Measurements from ENCODE around the gene MAPKAPK5.
"Not testable (repeated sequence)": the region's sequence is repeated elsewhere in the genome, so short reads cannot be mapped to it uniquely, and the experiment has no call there.

MAPKAPK5 gene, protein sequence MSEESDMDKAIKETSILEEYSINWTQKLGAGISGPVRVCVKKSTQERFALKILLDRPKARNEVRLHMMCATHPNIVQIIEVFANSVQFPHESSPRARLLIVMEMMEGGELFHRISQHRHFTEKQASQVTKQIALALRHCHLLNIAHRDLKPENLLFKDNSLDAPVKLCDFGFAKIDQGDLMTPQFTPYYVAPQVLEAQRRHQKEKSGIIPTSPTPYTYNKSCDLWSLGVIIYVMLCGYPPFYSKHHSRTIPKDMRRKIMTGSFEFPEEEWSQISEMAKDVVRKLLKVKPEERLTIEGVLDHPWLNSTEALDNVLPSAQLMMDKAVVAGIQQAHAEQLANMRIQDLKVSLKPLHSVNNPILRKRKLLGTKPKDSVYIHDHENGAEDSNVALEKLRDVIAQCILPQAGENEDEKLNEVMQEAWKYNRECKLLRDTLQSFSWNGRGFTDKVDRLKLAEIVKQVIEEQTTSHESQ

DNA sequence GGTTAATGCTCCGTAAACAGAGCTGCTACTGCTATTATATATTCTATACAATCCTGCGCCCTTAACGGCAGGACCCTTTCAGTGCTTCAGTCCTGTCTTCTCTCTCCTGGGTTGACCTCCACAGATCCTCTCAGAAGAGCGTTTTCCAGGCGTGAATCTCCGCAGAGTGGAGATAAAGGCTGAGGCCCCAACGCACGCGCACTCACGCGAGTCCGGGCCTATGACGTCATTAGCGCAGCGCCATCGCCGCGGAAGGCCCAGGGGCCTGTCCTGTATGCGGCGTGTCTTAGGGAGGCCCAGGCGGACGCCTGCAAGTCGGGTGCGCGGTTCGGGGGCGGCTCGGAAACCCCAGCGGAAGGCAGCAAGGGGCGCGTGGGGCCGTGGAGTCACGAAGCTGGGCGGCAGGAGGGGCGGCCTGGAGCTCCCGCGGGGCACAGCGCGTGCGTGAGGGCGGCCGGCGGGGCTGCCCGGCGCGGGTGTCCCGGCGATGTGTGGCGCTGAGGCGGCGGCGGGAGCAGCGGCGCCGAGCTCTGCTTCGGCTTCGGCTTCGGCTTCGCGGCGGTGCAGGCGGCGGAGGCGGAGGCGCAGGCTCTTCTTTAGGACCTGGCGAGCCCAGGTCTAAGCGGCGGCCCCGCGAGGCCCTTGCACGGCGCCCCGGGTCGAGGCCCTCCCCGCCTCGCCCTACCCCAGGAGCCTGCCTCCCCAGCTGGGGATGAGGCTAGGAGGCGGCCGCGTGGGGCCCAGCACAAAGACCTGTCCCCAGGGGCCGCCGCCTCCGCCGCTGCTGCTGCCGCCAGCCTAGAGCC is at the start of gene MAPKAPK5:
TSS of gene MAPKAPK5 (plus strand) at position 479 of the 806 bp plus-strand sequence. CDS start 506 bp downstream, outside the sequence.
- DNase-seq (ENCODE audit: low read depth, low spot score): peak; percentile 97

DNA sequence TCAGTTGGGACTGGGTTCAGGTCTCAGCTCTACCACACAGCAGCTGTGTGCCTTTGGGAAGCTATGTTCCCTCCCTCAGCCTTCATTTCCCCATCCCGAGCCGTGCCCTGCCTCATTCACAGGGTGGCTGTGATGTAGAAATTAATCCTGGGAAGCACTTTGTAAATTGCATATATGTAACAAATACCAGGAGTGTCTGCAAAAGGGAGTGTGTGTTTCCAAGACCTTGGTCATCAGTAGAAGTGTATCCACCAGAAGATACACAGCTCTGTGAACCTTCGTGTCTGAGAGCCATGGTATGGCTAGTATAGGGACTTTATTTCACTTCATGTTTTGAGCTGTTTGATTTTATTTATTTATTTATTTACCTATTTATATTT is 49.2 kb upstream of the MAPKAPK5 start:
- DNase-seq (ENCODE audit: low read depth, low spot score): no peak

DNA sequence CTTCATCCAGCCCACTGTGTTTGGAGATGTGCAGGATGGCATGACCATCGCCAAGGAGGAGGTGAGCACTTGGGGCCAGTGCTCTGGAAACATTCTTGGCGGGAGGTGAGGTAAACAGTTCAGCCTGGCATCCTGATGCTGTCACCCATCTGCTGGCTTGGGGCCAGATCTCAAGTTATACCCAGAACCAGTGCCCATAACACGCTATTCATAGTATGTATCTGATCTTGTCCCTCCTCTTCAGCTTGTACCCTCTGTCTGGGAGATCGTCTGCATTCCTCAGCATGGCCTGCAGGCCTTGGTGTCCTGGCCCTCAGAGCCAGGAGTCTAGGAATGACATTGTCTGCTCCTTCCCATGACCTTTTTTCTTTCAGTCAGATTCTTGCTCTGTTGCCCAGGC is 43.8 kb upstream of the MAPKAPK5 start:
- DNase-seq (ENCODE audit: low read depth, low spot score): no peak

DNA sequence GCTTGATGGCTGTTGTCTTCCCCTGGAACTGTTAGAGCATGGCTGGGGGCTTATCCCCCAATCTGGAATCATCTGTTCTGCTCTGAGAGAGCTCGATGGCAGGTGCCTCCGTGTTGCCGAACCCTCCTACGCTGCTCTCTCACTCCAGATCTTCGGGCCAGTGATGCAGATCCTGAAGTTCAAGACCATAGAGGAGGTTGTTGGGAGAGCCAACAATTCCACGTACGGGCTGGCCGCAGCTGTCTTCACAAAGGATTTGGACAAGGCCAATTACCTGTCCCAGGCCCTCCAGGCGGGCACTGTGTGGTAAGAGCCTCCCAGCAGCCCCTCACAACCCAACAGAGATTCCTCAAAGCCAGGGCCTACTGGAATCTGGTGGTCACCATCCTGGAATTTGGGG is 42.3 kb upstream of the MAPKAPK5 start:
- no peak for DNase-seq (ENCODE audit: low read depth, low spot score)

DNA sequence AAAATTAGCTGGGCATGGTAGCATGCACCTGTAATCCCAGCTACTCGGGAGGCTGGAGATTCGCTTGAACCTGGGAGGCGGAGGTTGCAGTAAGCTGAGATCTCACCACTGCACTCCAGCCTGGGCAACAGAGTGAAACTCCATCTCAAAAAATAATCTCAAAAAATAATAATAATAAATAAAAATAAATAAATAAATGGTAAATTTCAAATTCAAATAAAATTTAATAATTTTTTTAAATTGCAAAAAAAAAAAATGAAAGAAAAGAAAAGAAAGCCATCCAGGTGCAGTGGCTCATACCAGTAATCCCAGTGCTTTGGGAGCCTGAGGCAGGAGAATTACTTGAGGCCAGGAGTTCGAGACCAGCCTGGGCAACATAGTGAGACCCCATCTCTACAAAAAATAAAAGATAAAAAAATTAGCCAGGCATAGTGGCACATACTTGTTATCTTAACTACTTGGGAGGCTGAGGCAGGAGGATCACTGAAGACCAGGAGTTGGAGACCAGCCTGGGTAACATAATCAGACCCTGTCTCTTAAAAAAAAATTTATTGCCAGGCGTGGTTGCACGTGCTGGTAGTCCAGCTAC is 38.9 kb upstream of the MAPKAPK5 start:
- no peak for DNase-seq (ENCODE audit: low read depth, low spot score)

DNA sequence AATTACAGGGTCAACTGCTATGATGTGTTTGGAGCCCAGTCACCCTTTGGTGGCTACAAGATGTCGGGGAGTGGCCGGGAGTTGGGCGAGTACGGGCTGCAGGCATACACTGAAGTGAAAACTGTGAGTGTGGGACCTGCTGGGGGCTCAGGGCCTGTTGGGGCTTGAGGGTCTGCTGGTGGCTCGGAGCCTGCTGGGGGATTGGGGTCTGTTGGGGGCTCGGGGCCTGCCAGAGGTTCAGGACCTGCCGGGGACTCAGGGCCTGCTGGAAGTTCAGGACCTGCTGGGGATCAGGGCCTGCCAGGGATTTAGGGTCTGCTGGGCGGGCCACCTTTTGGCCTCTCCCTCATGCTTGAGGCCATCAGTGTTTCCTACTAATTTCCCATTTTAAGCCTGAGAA is 38.2 kb upstream of the MAPKAPK5 start:
- DNase-seq (ENCODE audit: low read depth, low spot score): no peak

DNA sequence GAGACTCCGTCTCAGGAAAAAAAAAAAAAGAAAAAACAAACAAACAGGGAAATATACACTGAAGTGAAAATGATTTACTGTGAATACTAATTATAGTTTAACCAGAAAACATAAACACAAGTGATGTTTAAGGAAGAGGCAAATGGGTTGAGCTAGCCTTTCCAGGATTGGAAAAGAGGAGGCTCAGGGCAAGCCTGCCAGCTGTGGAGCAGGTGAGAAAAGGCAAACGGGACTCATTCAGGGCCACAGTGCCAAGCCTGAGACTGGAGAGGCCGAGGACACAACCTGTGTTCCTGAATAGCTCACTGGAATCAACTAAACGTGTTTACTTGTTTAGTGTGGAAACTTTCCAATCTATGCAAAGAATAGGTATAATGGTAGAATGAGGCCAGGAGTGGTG is 35.7 kb upstream of the MAPKAPK5 start:
- no peak for DNase-seq (ENCODE audit: low read depth, low spot score)

DNA sequence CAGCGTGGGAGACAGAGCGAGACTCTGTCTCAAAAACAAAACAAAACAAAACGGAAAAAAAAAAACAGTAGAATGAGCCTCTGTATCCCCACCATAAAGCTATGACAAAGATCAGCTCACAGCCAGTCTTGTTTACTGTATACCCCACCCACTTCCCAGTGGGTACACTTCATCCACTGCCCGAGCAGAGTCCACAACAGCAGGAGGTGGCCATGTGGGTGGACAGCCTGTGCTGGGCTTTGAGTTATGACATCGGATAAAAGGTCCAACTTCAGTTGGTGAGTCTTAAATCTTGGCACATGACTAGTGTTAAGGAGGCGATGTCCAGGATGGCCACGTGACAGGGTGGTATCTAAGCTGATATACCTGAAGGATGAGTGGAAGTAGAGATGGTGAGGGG is 34.8 kb upstream of the MAPKAPK5 start:
- no peak for DNase-seq (ENCODE audit: low read depth, low spot score)

DNA sequence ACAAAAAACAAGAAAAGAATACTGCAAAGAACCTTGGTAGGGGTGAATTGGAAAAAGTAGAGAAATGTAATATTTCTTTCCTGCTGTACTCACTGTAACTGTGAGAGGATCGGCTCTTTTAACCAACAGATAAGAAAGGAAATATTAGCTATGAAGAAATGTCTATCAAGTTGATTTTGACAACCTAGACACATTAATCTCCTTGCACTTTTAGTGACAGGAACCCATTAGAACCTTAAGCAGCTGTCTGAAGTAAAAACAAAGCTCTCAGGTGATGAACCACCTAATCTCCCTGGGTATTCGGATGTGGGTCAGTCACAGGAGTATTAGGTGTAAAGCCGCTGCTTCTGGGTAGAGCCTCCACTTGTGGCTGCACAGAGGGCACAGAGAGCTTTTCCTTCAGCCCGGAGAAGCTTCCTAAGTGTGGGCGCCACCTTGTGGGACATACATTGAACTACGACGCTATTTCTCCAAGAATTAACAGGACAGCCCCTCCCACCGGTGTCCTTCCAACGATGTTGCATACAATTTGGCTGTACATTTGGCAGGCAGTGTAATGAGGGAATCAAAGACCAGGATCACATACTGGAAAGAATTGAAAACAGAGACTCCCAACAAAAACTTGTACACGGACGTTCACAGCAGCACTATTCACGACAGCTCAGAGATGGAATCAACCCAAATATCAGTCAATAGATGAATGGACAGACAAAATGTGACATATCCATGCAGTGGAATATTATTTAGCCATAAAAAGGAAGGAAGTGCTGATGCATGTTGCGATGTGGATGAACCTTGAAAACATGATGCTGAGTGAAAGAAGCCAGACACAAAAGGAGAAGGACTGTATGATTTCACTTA is 28.9 kb upstream of the MAPKAPK5 start:
- DNase-seq (ENCODE audit: low read depth, low spot score): peak; percentile 82

DNA sequence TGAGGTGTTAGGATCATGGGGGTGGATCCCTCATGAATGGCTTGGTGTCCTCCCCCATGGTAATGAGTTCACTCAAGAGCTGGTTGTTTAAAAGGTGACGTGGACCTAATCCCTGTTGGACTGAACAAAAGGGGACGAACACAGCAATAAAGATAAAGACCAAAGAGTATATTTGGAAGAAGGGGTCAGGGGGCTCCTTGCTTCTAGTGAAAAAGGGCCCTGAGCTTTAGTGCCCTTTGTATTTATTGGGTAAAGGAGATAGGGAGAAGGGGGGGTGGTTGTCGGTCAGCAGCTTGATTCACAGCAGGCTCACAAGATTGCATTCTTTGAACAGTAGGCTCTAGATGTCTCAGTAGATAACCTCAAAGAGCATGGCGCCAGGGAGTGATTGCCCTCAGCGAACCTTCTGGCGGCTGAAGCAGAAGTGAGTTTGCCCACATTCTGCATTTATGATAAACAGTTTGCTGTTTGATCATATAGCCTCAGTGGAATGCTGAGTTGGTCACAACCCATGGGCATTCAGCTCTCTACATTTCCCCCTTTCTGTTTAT is 25.9 kb upstream of the MAPKAPK5 start:
- peak; percentile 14 for DNase-seq (ENCODE audit: low read depth, low spot score)

DNA sequence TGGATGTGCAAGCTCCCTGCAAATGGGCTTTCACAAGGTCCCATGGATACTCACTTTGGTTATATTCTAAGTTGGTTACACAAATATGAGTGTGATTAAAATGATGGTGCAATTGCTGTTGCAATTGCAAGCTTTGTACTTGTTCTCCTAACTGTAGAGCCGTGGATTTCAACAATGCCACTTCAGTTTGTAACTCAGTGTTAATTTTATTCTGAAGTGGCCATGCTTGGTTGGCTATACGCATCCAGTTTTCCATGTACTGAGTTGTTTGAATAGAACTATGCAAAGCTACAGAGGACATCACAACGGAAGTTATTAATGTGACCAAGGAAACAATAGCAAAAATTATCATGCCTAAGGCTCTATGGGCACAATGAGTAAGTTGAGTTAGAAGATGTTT is 25.1 kb upstream of the MAPKAPK5 start:
- not testable (repeated sequence) for DNase-seq (ENCODE audit: low read depth, low spot score)

DNA sequence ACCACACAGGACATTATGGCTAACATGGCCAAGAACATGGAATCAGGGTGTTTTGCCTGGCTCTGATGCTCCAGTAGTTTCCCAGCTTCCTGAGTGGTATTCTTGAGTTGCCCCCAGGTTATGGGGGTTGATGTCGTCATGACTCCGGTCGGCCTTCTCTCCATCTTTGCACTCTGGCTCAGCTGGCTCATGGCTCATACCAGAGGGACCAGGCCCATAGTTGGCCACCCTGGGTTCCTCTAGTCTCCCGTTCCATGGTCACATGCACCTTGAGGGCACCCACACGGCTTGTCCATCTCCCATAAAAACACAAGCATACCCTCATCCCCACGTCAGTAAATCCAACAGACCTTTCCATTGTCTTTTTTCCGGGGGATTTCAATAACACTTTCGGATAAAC is 23.7 kb upstream of the MAPKAPK5 start:
- no peak for DNase-seq (ENCODE audit: low read depth, low spot score)

DNA sequence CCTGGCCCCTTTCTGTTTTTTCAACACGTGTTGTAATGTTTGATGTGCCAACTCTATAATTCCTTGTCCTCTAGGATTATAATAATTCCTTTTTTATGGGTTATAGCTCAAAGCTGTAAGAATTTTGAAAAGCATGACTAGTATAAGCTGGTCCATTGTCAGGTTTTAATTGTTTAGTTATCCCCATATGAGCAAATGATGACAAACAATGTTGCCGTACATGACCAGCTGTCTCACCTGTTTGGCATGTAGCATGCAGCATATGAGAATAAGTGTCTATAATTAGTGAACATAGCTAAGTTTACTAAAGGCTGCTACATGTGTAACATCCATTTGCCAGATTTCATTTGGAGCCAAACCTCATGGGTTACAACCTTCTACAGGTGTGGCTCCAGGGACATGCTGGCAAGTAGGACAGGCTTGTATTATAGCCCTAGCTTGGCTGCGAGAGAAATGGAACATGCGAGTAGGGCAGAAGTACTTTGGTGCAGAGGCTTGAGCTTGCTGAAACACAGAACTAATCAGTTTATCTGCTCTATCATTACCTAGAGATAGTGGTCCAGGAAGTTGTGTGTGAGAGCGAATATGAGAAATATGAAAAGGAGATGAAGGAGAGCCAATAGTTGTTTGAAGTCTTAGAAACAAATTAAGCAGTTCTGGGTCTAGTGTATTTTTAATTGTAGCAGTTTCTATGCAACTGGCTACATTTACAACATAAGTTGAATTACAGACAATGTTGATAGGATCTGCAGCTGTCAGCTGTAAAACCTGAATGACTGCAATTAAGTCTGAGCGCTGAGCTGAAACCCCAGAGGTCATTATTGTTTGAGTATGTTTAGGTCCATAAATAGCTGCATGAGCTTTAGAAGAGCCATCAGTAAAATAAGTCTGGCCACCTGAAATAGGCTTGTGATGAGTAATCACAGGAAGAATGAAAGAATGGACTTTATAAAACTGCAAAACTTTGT is 22.6 kb upstream of the MAPKAPK5 start:
- no peak for DNase-seq (ENCODE audit: low read depth, low spot score)

DNA sequence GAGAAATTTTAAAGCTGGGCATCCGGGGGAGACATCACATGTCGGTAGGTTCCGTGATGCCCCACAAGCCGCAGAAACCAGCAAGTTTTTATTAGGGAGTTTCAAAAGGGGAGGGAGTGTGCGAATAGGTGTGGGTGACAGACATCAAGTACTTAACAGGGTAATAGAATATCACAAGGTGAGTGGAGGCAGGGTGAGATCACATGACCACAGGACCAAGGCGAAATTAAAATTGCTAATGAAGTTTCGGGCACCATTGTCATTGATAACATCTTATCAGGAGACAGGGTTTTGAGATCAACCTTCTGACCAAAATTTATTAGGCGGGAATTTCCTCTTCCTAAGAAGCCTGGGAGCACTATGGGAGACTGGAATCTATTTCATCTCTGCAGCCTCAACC is 21.2 kb upstream of the MAPKAPK5 start:
- not testable (repeated sequence) for DNase-seq (ENCODE audit: low read depth, low spot score)

DNA sequence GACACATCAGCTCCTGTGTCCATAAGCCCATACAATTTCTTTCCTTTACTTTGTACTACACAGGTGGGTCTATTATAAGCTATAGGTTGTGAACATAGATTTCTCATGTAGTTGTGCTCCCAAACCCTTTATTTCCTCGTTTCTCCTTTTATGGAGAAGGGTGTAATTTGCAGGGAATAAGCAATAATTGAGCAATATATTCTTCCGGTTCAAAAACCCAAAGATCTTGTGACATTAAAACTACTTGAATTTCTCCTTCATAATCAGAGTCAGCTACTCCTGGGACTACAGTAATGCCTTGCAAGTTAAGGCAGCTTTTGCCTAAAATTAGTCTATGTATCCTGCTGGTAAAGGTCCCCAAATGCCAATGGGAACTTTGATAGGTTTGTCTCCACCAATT is 19.1 kb upstream of the MAPKAPK5 start:
- DNase-seq (ENCODE audit: low read depth, low spot score): no peak

DNA sequence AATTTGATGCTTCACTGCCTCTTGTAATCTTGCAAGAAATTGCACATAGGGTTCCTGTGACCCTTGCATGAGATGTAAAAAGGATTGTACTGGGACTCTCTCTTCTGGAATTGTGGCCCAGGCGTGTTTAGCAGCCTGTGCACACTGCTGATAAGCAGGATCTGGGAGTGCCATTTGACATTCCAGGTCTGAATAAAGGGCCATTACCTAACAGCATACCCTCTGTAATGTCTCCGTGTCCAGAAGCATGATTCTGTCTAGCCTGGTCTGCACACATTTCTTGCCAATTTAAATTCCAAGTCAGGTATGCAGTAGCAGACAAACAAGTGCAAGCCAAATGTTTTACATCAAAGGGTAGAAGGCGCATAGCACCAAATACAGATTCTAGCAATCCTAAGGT is 18.1 kb upstream of the MAPKAPK5 start:
- DNase-seq (ENCODE audit: low read depth, low spot score): no peak

DNA sequence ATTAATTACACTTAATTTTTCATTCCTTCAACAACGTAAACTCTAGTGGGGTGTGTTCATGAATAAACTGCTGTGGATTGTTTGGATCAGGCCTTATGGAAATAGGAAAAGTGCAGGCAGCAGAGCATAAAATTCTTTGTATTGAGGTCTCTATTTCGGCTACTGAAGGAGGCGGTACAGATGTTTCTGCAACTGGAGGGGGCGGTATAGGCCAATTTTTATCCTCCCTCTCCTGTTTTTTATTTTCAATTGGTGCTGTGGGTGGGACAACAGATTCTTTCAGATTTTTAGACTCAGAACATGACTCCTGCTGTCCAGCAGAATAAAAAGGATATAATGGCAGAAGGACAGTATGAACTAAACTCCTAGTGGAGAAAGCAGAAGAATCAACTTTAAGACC is 17.7 kb upstream of the MAPKAPK5 start:
- peak; percentile 23 for DNase-seq (ENCODE audit: low read depth, low spot score)

DNA sequence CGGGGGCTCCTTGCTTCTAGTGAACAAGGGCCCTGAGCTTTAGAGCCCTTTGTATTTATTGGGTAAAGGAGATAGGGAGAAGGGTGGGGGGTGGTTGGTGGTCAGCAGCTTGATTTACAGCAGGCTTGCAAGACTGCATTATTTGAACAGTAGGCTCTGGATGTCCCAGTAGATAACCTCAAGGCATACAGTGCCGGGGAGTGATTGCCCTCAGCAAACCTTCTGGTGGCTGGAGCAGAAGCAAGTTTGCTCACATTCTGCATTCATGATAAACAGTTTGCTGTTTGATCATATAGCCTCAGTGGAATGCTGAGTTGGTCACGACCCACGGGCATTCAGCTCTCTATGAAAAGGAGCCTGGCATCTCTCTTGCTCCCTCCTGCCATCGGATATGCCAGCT is 16.5 kb upstream of the MAPKAPK5 start:
- DNase-seq (ENCODE audit: low read depth, low spot score): no peak

DNA sequence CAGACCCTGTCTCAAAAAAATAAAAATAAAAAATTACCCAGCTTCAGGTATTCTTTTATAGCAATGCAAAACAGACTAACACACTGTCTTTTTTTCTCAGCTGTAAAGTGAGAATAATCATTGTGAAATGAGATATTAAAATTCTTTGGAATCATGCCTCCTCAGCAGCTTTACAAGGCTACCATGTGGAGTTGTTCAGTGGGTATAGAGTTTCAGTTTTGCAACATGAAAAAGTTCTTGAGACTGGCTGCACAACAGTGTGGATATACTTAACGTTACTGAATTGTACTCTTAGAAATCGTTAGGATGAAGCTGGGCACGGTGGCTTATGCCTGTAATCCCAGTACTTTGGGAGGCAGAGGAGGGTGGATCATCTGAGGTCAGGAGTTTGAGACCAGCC is 15.7 kb upstream of the MAPKAPK5 start:
- DNase-seq (ENCODE audit: low read depth, low spot score): no peak

DNA sequence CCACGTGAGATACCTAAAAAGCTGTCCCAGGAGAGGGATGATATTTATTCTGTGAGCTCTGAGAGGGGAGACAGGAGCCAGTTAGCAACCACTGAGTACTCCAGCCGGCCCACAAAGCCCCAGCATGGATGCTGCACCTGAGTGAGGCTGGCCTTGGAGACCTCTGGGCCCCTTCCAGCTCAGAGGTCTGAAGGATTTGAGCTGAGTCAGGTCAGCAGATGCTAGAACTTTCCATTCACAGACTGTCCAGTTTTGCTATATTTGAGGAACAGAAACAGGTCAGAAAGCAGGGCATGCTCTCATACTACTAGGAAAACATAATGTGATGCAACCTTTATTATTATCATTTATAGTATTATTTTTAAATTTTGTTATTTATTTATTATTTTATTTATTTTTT is 15.0 kb upstream of the MAPKAPK5 start:
- DNase-seq (ENCODE audit: low read depth, low spot score): no peak

Data from ELF-1 (cell line).